Neural cell (in vitro differentiated cells): Measurements from ENCODE around the gene ROCK1.

ENCODE experiments used
- CTCF ChIP-seq: fragments of 450-650 bp; IDR thresholded peaks from 2 replicates; pipeline ENCODE4 v1.5.1; 2014; ENCODE audit warnings: antibody characterized with exemption, mild to moderate bottlenecking, moderate library complexity; ENCODE audit not compliant: poor library complexity, severe bottlenecking
- EP300 ChIP-seq: fragments of 450-650 bp; conservative IDR thresholded peaks from 2 replicates; pipeline ENCODE4 v1.6.1; 2014; ENCODE audit warnings: antibody characterized with exemption, mild to moderate bottlenecking, moderate library complexity; ENCODE audit not compliant: poor library complexity, severe bottlenecking

- TF ChIP-seq CTCF (no peak), EP300 (no peak)
Measured at GRCh38 chr18:21080576-21080975, 31.0 kb downstream of the ROCK1 start.
